ENCODE measurements around the gene EPHA6. TPM values are rescaled to one million over a fixed set of nuclear protein-coding genes. Genes with fewer than 3 reads are reported as not detected.
A peak's percentile ranks its signal among the peaks of the same experiment; 100 is the strongest.

EPHA6 gene
- total RNA-seq, 2 donors from 2014 or later: 0.52 to 2.0 TPM

- H3K36me3 ChIP-seq (replicated peaks in 1 of 2; ENCODE audit: insufficient read depth in 1 of 2, low read depth in 2 of 2): no peaks in the 10 kb centered on the region
- WGBS, 2 donors: 67 to 75% methylated on average over 4 of the region's 4 CpGs
- ATAC-seq (no peak), DNase-seq (no peak)
- intact Hi-C loops (cut with DNase I): no loop called here
- TF ChIP-seq CTCF (IDR thresholded peaks at IDR 0.05) (no peak), POLR2A (IDR thresholded peaks at IDR 0.05) (no peak)
- no peaks in the 10 kb centered on the region for H3K9me3 ChIP-seq
- no peaks in the 10 kb centered on the region for H3K27me3 ChIP-seq
- no peak overlapping the region for H3K27ac ChIP-seq
- no peak overlapping the region for H3K4me3 ChIP-seq
- no peaks in the 10 kb centered on the region for H3K4me1 ChIP-seq
These were observed 891.8 kb downstream of the EPHA6 start for GRCh38 chr3:97706226-97706625.

- Histone ChIP-seq H3K36me3 (replicated peaks in 1 of 2; ENCODE audit: insufficient read depth in 1 of 2, low read depth in 2 of 2) (no peaks in the 10 kb centered on the region), H3K27ac (no peak overlapping the region), H3K27me3 (no peaks in the 10 kb centered on the region), H3K9me3 (no peaks in the 10 kb centered on the region), H3K4me3 (no peak overlapping the region), H3K4me1 (no peaks in the 10 kb centered on the region)
- no peak for ATAC-seq
- no peak for DNase-seq
- TF ChIP-seq CTCF (IDR thresholded peaks at IDR 0.05) (no peak), POLR2A (IDR thresholded peaks at IDR 0.05) (no peak)
- intact Hi-C loops (cut with DNase I): no loop called here
These were observed 897.3 kb downstream of the EPHA6 start for GRCh38 chr3:97711654-97712053.

- WGBS, 2 donors: 25 to 30% methylated on average over 3 of the region's 3 CpGs
- no peak for ATAC-seq
These were observed 898.5 kb downstream of the EPHA6 start for GRCh38 chr3:97712919-97713318.

GRCh38 chr3:97713634-97714033 lies 899.2 kb downstream of the EPHA6 start:
- 42 to 52% methylated on average over 1 of the region's 1 CpG for WGBS, 2 donors
- ATAC-seq (no peak), DNase-seq (no peak)
- Histone ChIP-seq H3K27ac (no peak overlapping the region), H3K36me3 (replicated peaks in 1 of 2; ENCODE audit: insufficient read depth in 1 of 2, low read depth in 2 of 2) (no peaks in the 10 kb centered on the region), H3K9me3 (no peaks in the 10 kb centered on the region), H3K27me3 (no peaks in the 10 kb centered on the region), H3K4me3 (no peak overlapping the region), H3K4me1 (no peaks in the 10 kb centered on the region)
- TF ChIP-seq CTCF (IDR thresholded peaks at IDR 0.05): no peak
- no peak for TF ChIP-seq POLR2A (IDR thresholded peaks at IDR 0.05)
- intact Hi-C loops (cut with DNase I): no loop called here

More at GRCh38 chr3:97712919-97713318, 898.5 kb downstream of the EPHA6 start:
- intact Hi-C loops (cut with DNase I): no loop called here
- Histone ChIP-seq H3K27ac (no peak overlapping the region), H3K27me3 (no peaks in the 10 kb centered on the region), H3K4me3 (no peak overlapping the region), H3K4me1 (no peaks in the 10 kb centered on the region), H3K9me3 (no peaks in the 10 kb centered on the region), H3K36me3 (replicated peaks in 1 of 2; ENCODE audit: insufficient read depth in 1 of 2, low read depth in 2 of 2) (no peaks in the 10 kb centered on the region)
- TF ChIP-seq CTCF (IDR thresholded peaks at IDR 0.05) (no peak), POLR2A (IDR thresholded peaks at IDR 0.05) (no peak)
- DNase-seq: no peak

GRCh38 chr3:97719156-97719821 lies 904.9 kb downstream of the EPHA6 start:
- intact Hi-C loops (cut with DNase I): no loop called here
- TF ChIP-seq CTCF (IDR thresholded peaks at IDR 0.05) (peak; percentile 56 to 93 (median 70)), POLR2A (IDR thresholded peaks at IDR 0.05) (no peak)
- H3K27ac ChIP-seq: no peak overlapping the region
- 1 to 2% methylated on average over 7 of the region's 7 CpGs for WGBS, 2 donors
- no peaks in the 10 kb centered on the region for H3K9me3 ChIP-seq
- no peaks in the 10 kb centered on the region for H3K4me1 ChIP-seq
- no peaks in the 10 kb centered on the region for H3K36me3 ChIP-seq (replicated peaks in 1 of 2; ENCODE audit: insufficient read depth in 1 of 2, low read depth in 2 of 2)
- H3K27me3 ChIP-seq: no peaks in the 10 kb centered on the region
- H3K4me3 ChIP-seq: no peak overlapping the region
- peak; percentile 89 for ATAC-seq
- DNase-seq: peak; percentile 68 to 75 (median 72)
